ENCODE results near the gene IQUB. TPM values are rescaled to one million over a fixed set of nuclear protein-coding genes. Genes with fewer than 3 reads are reported as not detected.
"Not testable (repeated sequence)": the region's sequence is repeated elsewhere in the genome, so short reads cannot be mapped to it uniquely, and the experiment has no call there.

IQUB gene
- total RNA-seq, 1 donor from 2014 or later, result 1.6 TPM

- no peak for DNase-seq (ENCODE audit: low spot score)
These were observed 41.9 kb downstream of the IQUB start for GRCh38 chr7:123492485-123492884.

- no peak for DNase-seq (ENCODE audit: low spot score)
These were observed 48.7 kb downstream of the IQUB start for GRCh38 chr7:123485721-123486120.

- DNase-seq (ENCODE audit: low spot score), result no peak
These were observed 49.2 kb downstream of the IQUB start for GRCh38 chr7:123485187-123485586.

GRCh38 chr7:123484199-123484598, 50.2 kb downstream of the IQUB start:
- no peak for DNase-seq (ENCODE audit: low spot score)

- no peak for DNase-seq (ENCODE audit: low spot score)
These were observed 54.3 kb downstream of the IQUB start for GRCh38 chr7:123480107-123480506.

- DNase-seq (ENCODE audit: low spot score), result not testable (repeated sequence)
These were observed 56.3 kb downstream of the IQUB start for GRCh38 chr7:123478056-123478455.

- DNase-seq (ENCODE audit: low spot score), result no peak
These were observed 61.5 kb downstream of the IQUB start for GRCh38 chr7:123472750-123473445.

- no peak for DNase-seq (ENCODE audit: low spot score)
These were observed 62.1 kb downstream of the IQUB start for GRCh38 chr7:123472327-123472726.

- no peak for DNase-seq (ENCODE audit: low spot score)
These were observed 66.1 kb downstream of the IQUB start for GRCh38 chr7:123468303-123468702.

GRCh38 chr7:123463890-123464289, 70.5 kb downstream of the IQUB start:
- no peak for DNase-seq (ENCODE audit: low spot score)

- DNase-seq (ENCODE audit: low spot score), result no peak
These were observed 73.8 kb downstream of the IQUB start for GRCh38 chr7:123460616-123461015.

GRCh38 chr7:123455965-123456470, 78.4 kb downstream of the IQUB start:
- DNase-seq (ENCODE audit: low spot score), result no peak

- no peak for DNase-seq (ENCODE audit: low spot score)
These were observed 94.3 kb downstream of the IQUB start for GRCh38 chr7:123440101-123440548.

GRCh38 chr7:123439191-123439590, 95.2 kb downstream of the IQUB start:
- DNase-seq (ENCODE audit: low spot score), result no peak

GRCh38 chr7:123437447-123437995, 96.9 kb downstream of the IQUB start:
- DNase-seq (ENCODE audit: low spot score), result no peak

- DNase-seq (ENCODE audit: low spot score), result no peak
These were observed 99.2 kb downstream of the IQUB start for GRCh38 chr7:123435080-123435700.

GRCh38 chr7:123433665-123434064, 100.7 kb downstream of the IQUB start:
- DNase-seq (ENCODE audit: low spot score), result no peak

GRCh38 chr7:123432601-123433000, 101.8 kb downstream of the IQUB start:
- DNase-seq (ENCODE audit: low spot score), result no peak

- DNase-seq (ENCODE audit: low spot score), result no peak
These were observed 103.2 kb downstream of the IQUB start for GRCh38 chr7:123431075-123431614.

GRCh38 chr7:123425246-123425645, 109.1 kb downstream of the IQUB start:
- DNase-seq (ENCODE audit: low spot score), result no peak

- DNase-seq (ENCODE audit: low spot score), result no peak
These were observed 109.9 kb downstream of the IQUB start for GRCh38 chr7:123424463-123424862.

- DNase-seq (ENCODE audit: low spot score), result no peak
These were observed 110.8 kb downstream of the IQUB start for GRCh38 chr7:123423622-123424021.

GRCh38 chr7:123417580-123417979, 116.8 kb downstream of the IQUB start:
- no peak for DNase-seq (ENCODE audit: low spot score)
